NCI-H1105 treated with DMSO at 0.1 percent for 48 hours (cell line): ENCODE data around the gene SPRY4.
"Not testable (repeated sequence)": the region's sequence is repeated elsewhere in the genome, so short reads cannot be mapped to it uniquely, and the experiment has no call there.

ENCODE experiments used
- DNase-seq: peaks from one replicate; lab custom pipeline; 2025; lab: John Stamatoyannopoulos, UW

The SPRY4 gene

GRCh38 chr5:142314606-142315005 is 10.2 kb downstream of the SPRY4 start:
- DNase-seq, result no peak

- no peak for DNase-seq
Observed at GRCh38 chr5:142314109-142314508, 10.7 kb downstream of the SPRY4 start.

DNA sequence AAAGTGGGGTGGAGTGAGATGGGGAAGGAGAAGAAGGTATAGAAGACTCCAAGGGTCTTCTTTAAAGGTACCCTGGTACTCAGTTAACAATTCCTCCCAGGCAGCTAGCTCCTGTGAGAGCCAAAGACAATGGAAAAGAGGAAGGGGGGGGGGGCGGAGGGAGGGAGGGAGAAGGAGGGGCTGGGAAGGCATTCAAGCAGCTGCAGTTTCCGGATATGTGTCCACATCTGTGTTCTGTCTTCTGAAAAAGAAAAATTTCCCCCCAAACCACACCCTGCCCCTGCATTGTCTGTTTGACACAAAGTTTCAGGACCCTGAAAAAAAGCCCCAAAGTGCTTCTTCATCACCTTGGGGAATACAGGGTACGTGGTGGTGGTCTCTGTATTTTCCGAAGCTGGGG is 11.1 kb downstream of the SPRY4 start:
- DNase-seq, result no peak

- no peak for DNase-seq
Observed at GRCh38 chr5:142313275-142313674, 11.5 kb downstream of the SPRY4 start.

- no peak for DNase-seq
Observed at GRCh38 chr5:142312399-142312798, 12.4 kb downstream of the SPRY4 start.

DNA sequence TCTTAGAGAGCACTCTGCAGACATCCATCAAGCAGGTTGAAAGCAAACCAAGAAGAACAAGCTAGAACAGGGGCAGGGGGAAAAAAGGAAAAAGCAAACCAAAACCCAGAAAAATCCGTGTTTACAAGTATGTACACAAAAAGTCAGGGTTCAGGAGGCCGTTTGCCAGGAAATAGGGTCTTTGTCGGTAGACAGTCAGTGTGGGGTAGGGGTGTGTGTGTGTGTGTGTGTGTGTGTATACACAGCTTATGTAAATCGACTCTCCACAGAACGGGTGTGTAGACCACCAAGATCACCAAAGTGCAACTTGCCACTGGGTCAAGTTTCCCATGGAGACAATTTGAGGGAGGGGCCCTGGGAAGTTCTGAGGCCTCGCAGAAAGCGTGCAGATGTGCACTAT is 13.1 kb downstream of the SPRY4 start:
- DNase-seq, result no peak

DNA sequence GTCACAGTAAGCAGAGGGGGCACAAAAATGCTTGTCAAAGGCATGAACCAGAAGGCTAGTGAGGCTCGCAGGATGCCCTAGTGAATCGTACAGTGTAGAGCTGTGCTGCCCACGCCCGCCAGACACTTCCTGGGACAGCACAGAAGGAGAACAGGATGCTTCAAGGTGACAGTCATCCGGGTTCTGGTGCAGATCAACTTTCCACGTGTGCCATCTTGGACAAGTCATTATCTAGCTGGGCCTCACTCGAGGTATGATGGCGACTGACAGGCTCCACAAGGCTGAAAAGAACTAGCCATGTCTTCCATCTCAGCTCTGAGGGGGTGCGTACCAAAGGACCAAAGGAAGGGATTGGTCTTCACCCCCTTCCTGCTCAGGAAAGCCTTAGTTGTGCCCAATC is 14.0 kb downstream of the SPRY4 start:
- no peak for DNase-seq

- no peak for DNase-seq
Observed at GRCh38 chr5:142309747-142310318, 15.0 kb downstream of the SPRY4 start.

- no peak for DNase-seq
Observed at GRCh38 chr5:142308358-142308757, 16.5 kb downstream of the SPRY4 start.

- DNase-seq, result no peak
Observed at GRCh38 chr5:142307146-142307890, 17.5 kb downstream of the SPRY4 start.

DNA sequence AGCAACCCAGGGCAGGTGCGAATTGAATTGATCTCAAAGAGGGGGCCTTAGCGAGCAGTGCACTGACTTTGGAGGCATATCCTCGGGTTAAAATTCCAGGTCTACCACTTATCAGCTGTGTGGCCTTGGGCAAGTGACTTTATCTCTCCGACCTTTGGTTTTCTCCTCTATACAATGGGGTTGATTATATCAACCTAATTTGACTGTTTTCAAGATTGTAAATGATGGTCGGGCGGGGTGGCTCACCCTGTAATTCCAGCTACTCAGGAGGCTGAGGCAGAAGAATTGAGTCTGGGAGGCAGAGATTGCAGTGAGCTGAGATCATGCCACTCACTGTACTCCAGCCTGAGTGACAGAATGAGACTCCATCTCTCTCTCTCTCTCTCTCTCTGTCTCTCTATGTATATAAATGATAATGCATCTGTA is 18.7 kb downstream of the SPRY4 start:
- DNase-seq, result no peak

DNA sequence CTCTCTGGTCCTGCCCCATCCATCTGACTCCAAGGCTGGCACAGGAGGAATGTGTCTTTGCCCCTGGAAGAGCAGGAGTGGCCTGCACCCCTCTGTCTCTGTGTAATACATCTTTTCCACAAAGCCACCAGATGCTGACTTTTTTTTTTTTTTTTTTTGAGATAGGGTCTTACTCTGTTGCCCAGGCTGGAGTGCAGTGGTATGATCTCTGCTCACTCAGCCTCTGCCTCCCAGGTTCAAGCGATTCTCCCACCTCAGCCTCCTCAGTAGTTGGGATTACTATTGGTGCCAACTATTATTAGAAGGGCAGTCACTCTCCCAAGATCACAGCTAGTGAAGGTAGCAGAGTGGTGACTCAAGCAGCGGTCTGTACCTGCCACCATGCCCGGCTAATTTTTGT is 19.6 kb downstream of the SPRY4 start:
- no peak for DNase-seq

DNA sequence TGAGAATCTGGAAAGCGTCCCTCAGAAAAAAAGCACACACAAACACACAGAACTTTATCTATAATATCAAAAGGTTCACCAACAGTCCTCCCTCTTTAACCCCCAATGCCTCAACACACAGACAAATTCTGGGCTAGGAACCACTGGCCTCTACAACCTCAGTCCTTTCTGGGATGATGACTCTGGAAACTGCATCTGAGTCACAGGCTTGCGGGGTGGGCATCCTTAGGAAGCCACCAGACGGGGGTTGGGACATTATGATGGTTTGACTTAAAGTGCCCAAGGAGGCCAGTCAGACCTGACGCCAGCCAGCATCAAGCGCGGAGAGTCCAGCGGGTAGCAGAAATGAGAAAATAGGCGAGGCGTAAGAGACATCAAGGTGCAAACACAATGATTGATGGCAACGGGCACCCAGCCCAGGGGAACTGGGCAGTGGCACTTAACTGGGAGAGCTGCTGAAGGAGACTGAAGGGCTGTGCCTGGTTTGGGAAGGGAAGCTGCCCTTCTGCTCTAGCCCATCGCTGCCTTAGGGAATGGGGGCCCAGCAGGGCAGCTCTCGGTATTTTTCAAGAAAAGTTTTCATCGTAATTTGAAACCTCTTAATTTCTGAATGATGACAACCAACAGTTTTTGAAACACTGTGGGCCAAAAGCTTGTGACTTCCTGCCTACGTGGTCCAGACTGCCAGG is 20.7 kb downstream of the SPRY4 start:
- no peak for DNase-seq

GRCh38 chr5:142303565-142303964 is 21.3 kb downstream of the SPRY4 start:
- no peak for DNase-seq

DNA sequence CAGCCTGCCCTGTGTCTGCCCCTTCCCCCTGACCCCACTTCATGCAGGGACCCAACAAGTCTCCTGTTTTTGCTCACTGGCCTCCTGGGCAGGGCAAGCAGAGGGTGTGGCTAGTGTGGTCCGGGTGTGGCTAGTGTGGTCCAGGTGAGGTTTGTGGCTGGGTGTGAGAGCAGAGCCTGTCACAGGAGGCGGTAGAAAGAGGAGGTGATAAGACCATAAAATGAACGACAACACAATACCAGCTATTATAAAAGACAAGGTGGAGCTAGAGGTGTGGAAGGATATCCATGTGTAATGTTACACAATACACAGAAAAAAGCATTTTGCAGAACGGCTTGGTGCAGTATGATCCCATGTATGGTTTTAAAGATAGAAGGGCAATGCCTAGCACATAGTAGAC is 23.3 kb downstream of the SPRY4 start:
- no peak for DNase-seq

GRCh38 chr5:142300677-142301076 is 24.1 kb downstream of the SPRY4 start:
- DNase-seq, result no peak

DNA sequence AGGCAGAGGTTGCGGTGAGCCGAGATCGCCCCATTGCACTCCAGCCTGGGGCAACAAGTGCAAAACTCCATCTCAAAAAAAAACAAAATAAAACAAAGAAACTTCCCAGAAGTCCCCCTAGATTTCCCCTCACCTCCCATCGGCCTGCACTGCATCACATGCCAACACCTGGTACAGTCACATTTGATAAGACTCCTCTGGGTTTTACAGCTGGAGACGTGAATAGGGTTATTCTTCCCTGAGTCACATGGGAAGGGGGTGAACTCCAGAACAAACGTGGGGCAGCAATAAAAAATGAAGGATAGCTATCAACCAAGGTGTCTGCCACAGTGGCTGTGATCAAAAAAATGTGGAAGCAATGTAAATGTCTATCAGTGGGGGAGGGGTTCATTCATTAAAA is 26.0 kb downstream of the SPRY4 start:
- DNase-seq, result no peak

DNA sequence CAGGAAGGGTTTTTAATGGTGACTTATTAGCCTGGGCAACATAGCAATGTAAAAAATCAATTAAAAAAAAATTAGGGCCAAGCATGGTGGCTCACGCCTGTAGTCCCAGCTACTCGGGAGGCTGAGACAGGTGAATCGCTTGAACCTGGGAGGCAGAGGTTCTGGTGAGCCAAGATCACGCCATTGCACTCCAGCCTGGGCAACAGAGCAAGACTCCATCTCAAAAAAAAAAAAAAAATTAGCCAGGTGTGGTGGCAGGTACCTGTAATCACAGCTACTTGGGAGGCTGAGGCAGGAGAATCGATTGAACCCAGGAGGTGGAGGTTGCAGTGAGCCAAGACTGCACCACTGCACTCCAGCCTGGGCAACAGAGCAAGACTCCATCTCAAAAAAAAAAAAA is 27.0 kb downstream of the SPRY4 start:
- not testable (repeated sequence) for DNase-seq

GRCh38 chr5:142296914-142297417 is 27.9 kb downstream of the SPRY4 start:
- no peak for DNase-seq

GRCh38 chr5:142295960-142296860 is 28.6 kb downstream of the SPRY4 start:
- DNase-seq, result no peak

DNA sequence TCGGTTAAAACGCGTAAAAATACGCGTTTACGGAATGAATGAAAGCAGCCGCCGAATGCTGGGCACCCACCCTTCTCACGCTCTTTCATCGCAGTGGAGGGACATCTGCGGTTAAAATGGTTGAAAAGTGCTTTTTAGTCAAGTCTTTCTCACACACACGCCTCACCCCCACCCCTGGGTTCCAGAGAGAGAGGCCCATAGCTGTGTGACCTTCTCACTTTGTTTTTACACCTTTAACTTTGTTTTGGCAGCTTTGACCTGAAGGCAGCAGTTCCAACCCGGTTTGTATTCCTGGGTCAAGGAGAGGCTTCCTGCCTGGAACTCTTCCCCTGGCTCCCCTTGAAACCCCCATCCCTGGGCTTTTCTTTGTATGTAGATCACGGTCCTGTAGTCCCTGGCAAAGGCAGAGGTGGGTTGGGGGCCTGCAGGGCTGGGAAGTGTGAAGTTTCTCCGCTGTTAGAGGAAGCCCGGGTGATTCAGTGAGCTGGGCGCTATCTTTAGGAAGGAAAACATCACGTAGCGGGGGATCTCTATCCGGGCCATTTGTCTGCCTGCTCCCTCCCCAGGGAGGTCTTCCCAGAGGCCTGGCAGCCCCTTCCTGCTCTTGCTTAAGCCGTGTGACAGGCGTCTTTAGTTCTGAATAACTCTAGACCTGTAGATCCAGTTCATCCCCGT is 29.6 kb downstream of the SPRY4 start:
- no peak for DNase-seq

DNA sequence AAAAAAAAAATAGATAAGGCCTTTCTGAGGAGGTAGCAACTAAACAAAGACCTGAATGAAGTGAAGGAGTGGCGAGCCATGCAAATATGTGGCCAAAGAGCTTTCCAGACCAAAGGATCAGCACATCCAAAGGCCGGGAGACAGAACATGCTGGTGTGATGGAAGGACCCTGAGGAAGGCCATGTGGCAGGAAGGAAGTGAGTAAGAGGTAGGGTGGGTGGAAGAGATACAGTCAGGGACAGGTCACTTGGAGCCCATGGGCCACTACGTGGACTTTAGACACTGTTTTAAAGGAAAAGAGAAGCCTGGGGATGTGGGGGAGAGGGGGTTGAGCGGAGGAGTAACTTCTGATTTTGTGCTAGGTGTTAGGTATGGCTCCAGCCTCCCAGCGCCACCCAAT is 31.3 kb downstream of the SPRY4 start:
- no peak for DNase-seq
